Smooth muscle cell (in vitro differentiated cells): Measurements from ENCODE around the gene SHROOM3. TPM values are rescaled to one million over a fixed set of nuclear protein-coding genes. Genes with fewer than 3 reads are reported as not detected.

ENCODE experiments used
- DNase-seq: peaks from one replicate; lab custom pipeline; 2025; ENCODE audit not compliant: unreplicated experiment; lab: John Stamatoyannopoulos, UW
- H2AFZ ChIP-seq: fragments of 200-600 bp; sonication (generic); 2 replicates; pipeline ENCODE4 v1.6.0; 2016; ENCODE audit warnings: antibody characterized with exemption, low read depth, mild to moderate bottlenecking
- H3F3A ChIP-seq: fragments of 200-600 bp; sonication (generic); 2 replicates; pipeline ENCODE4 v1.6.0; 2017; ENCODE audit warnings: antibody characterized with exemption, low read depth
- H3K27ac ChIP-seq: fragments of 200-600 bp; sonication (generic); 2 replicates; pipeline ENCODE4 v1.5.1; 2016; ENCODE audit warnings: low read depth, mild to moderate bottlenecking
- H3K27me3 ChIP-seq: fragments of 200-600 bp; sonication (generic); 2 replicates; pipeline ENCODE4 v1.6.1; 2016; ENCODE audit warnings: low read depth, mild to moderate bottlenecking
- H3K36me3 ChIP-seq: fragments of 200-600 bp; sonication (generic); 2 replicates; pipeline ENCODE4 v1.5.1; 2016; ENCODE audit warnings: low read depth
- H3K4me1 ChIP-seq: fragments of 200-600 bp; sonication (generic); 2 replicates; pipeline ENCODE4 v1.5.1; 2016; ENCODE audit warnings: low read depth
- H3K4me2 ChIP-seq: fragments of 200-600 bp; sonication (generic); 2 replicates; pipeline ENCODE4 v1.6.0; 2016; ENCODE audit warnings: mild to moderate bottlenecking
- H3K4me3 ChIP-seq: fragments of 200-600 bp; sonication (generic); 2 replicates; pipeline ENCODE4 v1.5.1; 2016; ENCODE audit warnings: mild to moderate bottlenecking
- H3K79me2 ChIP-seq: fragments of 200-600 bp; sonication (generic); 2 replicates; pipeline ENCODE4 v1.6.0; 2016; ENCODE audit warnings: low read depth, mild to moderate bottlenecking
- H3K9ac ChIP-seq: fragments of 200-600 bp; sonication (generic); 2 replicates; pipeline ENCODE4 v1.6.0; 2016; ENCODE audit warnings: low read depth
- H3K9me3 ChIP-seq: fragments of 200-600 bp; sonication (generic); replicated peaks from 2 replicates; pipeline ENCODE4 v1.5.1; 2016; ENCODE audit warnings: low read depth
- H4K20me1 ChIP-seq: fragments of 200-600 bp; sonication (generic); 2 replicates; pipeline ENCODE4 v1.6.0; 2016; ENCODE audit warnings: low read depth
- WGBS: methylation state at CpG from one replicate; pipeline ENCODE4 v1.1.7; 2016; ENCODE audit warnings: low lambda C conversion rate; 5-methylcytosine and 5-hydroxymethylcytosine counted together
- polyA plus RNA-seq: library from polyadenylated mRNA; unstranded; fragments of >200 nt; fragmentation: Nextera tagmentation; extraction: Ambion mirVana; gene quantifications from 2 replicates; pipeline ENCODE4 v1.2.1, GENCODE V29; 2016
- total RNA-seq: library from RNA; depleted of rRNA; stranded (reverse); fragments of >200 nt; gene quantifications from 2 replicates; pipeline ENCODE4 v1.2.3, GENCODE V29; 2014
- TF ChIP-seq, protein P1 (sequence below): fragments of 200-600 bp; sonication (generic); IDR thresholded peaks from 2 replicates; pipeline ENCODE4 v1.5.1; 2017; ENCODE audit warnings: borderline replicate concordance, mild to moderate bottlenecking, antibody characterized with exemption; ENCODE audit not compliant: insufficient read depth, poor library complexity, severe bottlenecking

SHROOM3 gene
- total and polyA plus RNA-seq, 2 experiments from 2014 or later = 10.0 to 31.9 TPM

DNA sequence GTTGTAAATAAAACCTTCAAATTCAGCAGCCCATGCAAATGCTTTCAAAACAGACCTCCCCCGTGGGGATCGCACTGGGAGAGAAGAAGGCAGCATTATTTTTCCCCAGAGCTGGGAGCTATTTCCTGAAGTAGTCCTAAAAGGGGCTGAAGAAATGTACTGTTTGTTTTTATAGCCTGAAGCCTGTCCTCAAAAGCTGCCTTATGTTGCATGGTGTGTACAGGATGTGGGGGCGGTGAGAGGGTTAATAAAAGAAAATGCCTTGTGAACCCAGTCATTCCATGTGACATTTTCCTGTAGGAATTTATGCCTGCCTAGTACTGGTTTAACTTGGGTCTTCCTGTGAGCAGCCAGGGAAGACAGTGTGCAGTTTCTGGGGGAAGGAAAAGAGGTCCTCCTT, 318.8 kb downstream of the SHROOM3 start:
- no peak for DNase-seq
- peaks cover 22% of the 10 kb centered on the region for H3F3A ChIP-seq
- WGBS = 5% methylated on average over 3 of the region's 3 CpGs

DNA sequence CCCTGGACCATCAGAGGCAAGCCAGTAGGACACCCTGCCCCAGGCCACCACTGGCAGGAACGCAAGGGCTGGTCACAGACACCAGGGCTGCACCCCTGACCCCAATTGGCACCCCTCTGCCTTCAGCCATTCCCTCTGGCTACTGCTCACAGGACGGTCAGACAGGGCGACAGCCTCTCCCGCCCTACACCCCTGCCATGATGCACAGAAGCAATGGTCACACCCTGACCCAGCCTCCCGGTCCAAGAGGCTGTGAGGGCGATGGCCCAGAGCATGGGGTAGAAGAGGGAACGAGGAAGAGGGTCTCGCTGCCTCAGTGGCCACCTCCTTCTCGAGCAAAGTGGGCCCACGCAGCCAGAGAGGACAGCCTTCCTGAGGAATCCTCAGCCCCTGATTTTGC, 319.4 kb downstream of the SHROOM3 start:
- Histone ChIP-seq H3K27me3 (no peaks in the 10 kb centered on the region), H3K27ac (peak overlapping the region; percentile 96), H4K20me1 (no peaks in the 10 kb centered on the region), H3K36me3 (no peaks in the 10 kb centered on the region), H3K4me2 (peak overlapping the region; percentile 81), H3K9ac (peak overlapping the region; percentile 17), H2AFZ (no peak overlapping the region), H3K9me3 (no peaks in the 10 kb centered on the region), H3K4me1 (no peaks in the 10 kb centered on the region), H3F3A (peaks cover 22% of the 10 kb centered on the region), H3K4me3 (no peak overlapping the region), H3K79me2 (peaks cover 4% of the 10 kb centered on the region)
- DNase-seq = no peak
- TF ChIP-seq, protein P1, sequence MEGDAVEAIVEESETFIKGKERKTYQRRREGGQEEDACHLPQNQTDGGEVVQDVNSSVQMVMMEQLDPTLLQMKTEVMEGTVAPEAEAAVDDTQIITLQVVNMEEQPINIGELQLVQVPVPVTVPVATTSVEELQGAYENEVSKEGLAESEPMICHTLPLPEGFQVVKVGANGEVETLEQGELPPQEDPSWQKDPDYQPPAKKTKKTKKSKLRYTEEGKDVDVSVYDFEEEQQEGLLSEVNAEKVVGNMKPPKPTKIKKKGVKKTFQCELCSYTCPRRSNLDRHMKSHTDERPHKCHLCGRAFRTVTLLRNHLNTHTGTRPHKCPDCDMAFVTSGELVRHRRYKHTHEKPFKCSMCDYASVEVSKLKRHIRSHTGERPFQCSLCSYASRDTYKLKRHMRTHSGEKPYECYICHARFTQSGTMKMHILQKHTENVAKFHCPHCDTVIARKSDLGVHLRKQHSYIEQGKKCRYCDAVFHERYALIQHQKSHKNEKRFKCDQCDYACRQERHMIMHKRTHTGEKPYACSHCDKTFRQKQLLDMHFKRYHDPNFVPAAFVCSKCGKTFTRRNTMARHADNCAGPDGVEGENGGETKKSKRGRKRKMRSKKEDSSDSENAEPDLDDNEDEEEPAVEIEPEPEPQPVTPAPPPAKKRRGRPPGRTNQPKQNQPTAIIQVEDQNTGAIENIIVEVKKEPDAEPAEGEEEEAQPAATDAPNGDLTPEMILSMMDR = no peak
- 96% methylated on average over 10 of the region's 10 CpGs for WGBS

More for the DNA sequence above, 318.8 kb downstream of the SHROOM3 start:
- Histone ChIP-seq H2AFZ (no peak overlapping the region), H3K9ac (peak overlapping the region; percentile 82), H3K9me3 (no peaks in the 10 kb centered on the region), H3K4me3 (peak overlapping the region; percentile 24), H3K27ac (peak overlapping the region; percentile 96), H3K79me2 (peaks cover 4% of the 10 kb centered on the region), H4K20me1 (no peaks in the 10 kb centered on the region), H3K4me1 (no peaks in the 10 kb centered on the region), H3K36me3 (no peaks in the 10 kb centered on the region), H3K27me3 (no peaks in the 10 kb centered on the region), H3K4me2 (peak overlapping the region; percentile 81)
- TF ChIP-seq, protein P1 = no peak

DNA sequence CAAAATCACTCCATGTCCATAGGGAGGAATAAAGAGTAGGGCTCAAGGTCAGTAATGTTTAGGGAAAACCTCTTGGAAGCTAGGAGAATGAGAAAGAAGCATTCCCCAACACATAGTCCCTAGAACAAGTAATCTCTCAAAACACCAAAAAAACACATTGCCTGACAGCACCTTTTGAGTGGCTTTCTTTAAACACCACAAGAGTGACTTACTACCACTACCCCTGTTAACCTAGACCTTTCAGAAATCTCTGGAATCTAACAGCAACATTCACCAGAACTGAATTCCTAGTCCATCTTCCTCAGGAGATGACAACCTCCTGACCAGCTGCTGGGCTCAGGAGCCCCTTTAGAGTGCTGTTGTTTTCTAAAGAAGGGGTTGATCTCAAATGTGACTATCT, 320.7 kb downstream of the SHROOM3 start:
- Histone ChIP-seq H4K20me1 (no peaks in the 10 kb centered on the region), H2AFZ (no peak overlapping the region), H3K4me2 (no peak overlapping the region), H3K9me3 (no peaks in the 10 kb centered on the region), H3K79me2 (peaks cover 4% of the 10 kb centered on the region), H3K27me3 (no peaks in the 10 kb centered on the region), H3F3A (peaks cover 22% of the 10 kb centered on the region), H3K4me3 (no peak overlapping the region), H3K4me1 (no peaks in the 10 kb centered on the region), H3K27ac (peak overlapping the region; percentile 96), H3K9ac (no peak overlapping the region), H3K36me3 (no peaks in the 10 kb centered on the region)
- TF ChIP-seq, protein P1 = no peak
- no peak for DNase-seq

DNA sequence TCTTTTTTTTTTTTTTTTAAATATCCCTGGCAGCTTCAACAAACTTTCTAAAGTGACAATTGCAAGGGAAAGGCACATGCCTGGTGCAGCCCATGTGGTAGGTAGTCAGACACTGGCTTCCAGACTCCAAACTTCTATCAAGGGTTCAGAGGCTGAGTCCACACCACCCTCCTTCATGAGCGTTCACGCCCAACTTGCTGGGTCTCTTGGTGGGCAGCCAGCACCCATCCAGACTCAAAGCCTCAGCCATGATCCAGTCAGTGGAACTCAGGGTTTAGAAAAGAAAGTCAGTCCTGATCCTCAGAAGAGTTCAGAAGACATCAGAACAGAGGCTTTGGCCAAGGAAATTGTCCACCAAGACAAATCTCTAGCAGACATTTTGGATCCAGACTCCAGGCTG, 321.4 kb downstream of the SHROOM3 start:
- no peaks in the 10 kb centered on the region for H3K36me3 ChIP-seq
- H3K4me1 ChIP-seq = no peaks in the 10 kb centered on the region
- WGBS = 100% methylated on average over 2 of the region's 2 CpGs
- TF ChIP-seq, protein P1 = no peak
- H3K27me3 ChIP-seq = no peaks in the 10 kb centered on the region
- H3F3A ChIP-seq = peaks cover 22% of the 10 kb centered on the region
- no peaks in the 10 kb centered on the region for H3K9me3 ChIP-seq
- no peak overlapping the region for H3K9ac ChIP-seq
- H3K27ac ChIP-seq = no peak overlapping the region
- peaks cover under 1% of the 10 kb centered on the region for H3K79me2 ChIP-seq
- no peaks in the 10 kb centered on the region for H4K20me1 ChIP-seq
- no peak for DNase-seq
- H2AFZ ChIP-seq = no peak overlapping the region
- H3K4me3 ChIP-seq = no peak overlapping the region
- no peak overlapping the region for H3K4me2 ChIP-seq
